HG03558 (cell line): ENCODE data around the gene C17orf113.
A peak's percentile ranks its signal among the peaks of the same experiment; 100 is the strongest.
"Not testable (repeated sequence)": the region's sequence is repeated elsewhere in the genome, so short reads cannot be mapped to it uniquely, and the experiment has no call there.

Experiments used
- ATAC-seq: cut with Tn5 transposase; IDR thresholded peaks from one replicate; pipeline ENCODE4 v1.9.1; 2021; ENCODE audit warnings: moderate number of reproducible peaks; ENCODE audit not compliant: unreplicated experiment; ENCODE audit errors: extremely low read depth

Gene C17orf113

GRCh38 chr17:42047343-42047742, 3.1 kb downstream of the C17orf113 start:
- no peak for ATAC-seq

- no peak for ATAC-seq
Measured at GRCh38 chr17:42045719-42046118, 4.7 kb downstream of the C17orf113 start.

GRCh38 chr17:42042598-42043319, 7.6 kb downstream of the C17orf113 start:
- no peak for ATAC-seq

DNA sequence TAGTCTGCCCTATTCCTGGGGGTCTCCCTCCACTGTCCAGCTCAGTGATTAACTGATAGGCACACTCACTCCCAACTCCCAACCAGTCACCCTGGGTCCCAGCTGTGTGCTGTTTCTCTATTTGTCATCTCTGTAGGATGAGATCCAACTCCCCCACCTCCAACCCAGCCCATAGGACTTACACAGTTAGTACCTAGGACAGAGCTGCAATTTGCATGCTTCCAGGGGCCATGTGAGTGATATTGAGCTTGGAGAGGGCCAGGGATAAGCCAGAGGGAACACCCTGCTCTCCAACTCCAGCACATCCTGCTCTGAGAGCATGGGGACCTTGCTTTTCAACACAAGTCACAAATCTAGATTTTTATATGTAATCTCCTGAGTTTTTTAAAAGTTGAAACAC, 8.8 kb downstream of the C17orf113 start:
- ATAC-seq: no peak

DNA sequence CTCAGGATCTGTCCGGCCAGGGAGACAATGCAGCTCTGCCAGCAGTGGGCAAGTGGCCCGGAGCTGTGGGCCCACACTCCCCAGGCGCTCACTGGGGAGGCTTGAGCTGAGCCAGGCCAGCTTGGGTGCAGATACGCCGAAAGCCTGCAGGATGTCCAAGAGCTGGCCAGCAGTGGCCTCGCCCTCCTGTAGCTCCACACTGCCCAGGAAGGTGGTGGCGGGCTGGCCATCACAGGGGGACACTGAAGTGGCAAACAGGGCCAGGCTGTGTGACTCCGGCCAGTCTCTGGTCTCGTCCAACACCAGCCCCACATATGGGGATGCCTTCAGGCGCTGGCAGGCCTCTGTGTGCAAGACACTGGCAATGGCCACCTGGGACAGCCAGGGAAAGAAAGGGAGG, 9.6 kb downstream of the C17orf113 start:
- ATAC-seq: no peak

- ATAC-seq: no peak
Measured at GRCh38 chr17:42039794-42040763, 10.3 kb downstream of the C17orf113 start.

DNA sequence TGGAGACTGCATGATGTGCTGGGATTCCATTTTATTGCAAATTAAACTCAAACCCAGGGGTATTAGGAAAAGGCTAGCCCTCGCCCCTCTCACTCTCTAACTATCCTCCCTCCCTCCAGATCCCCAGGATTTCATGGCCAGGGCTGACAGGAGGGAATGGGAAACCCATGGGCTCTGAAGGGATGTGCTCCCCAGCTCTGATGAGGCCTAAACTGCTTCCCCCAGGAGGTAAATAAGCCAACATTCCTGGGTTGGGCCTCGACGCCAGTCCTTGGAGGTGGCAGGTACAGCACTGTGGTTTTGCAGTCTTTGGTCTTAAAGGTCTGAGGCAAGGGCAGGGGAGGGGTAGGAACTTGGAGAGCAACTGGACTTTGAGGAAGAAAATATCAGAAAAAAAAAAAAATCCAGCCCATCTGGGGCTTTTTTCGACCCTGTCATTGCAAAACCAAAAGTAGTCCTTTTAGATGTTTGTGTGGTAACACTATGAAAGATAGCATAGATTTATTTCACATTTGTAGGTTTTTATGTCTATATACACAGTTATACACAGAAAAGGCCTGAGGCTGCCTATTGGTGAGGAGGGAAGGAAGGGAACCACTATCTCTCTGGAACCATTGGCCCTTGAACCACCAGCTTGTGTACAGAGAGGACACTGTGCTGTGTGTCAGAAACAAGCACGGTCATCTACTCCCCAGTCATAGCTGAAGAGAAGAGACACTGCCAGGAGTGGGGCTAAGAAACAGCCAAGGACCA, 12.0 kb downstream of the C17orf113 start:
- ATAC-seq: no peak

- ATAC-seq: no peak
Measured at GRCh38 chr17:42034059-42034458, 16.3 kb downstream of the C17orf113 start.

GRCh38 chr17:42031584-42031983, 18.8 kb downstream of the C17orf113 start:
- no peak for ATAC-seq

- no peak for ATAC-seq
Measured at GRCh38 chr17:42028791-42029127, 21.6 kb downstream of the C17orf113 start.

- no peak for ATAC-seq
Measured at GRCh38 chr17:42027961-42028790, 22.2 kb downstream of the C17orf113 start.

DNA sequence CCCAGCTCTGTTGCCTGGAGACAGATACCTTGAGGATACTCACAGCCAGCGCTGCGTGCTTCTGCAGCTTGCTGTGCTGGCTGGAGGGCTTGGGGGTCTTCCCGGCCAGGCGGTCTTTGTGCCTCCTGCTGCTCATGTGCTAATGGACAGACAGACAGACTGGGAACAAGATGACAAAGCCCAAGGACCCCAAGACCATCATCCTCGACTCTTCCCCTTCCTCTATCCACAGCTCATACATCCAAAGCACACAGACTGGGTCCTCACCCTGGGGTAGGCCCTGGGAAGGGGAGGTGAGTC, 22.9 kb downstream of the C17orf113 start:
- ATAC-seq: no peak

- no peak for ATAC-seq
Measured at GRCh38 chr17:42026857-42027589, 23.4 kb downstream of the C17orf113 start.

- no peak for ATAC-seq
Measured at GRCh38 chr17:42025936-42026335, 24.5 kb downstream of the C17orf113 start.

DNA sequence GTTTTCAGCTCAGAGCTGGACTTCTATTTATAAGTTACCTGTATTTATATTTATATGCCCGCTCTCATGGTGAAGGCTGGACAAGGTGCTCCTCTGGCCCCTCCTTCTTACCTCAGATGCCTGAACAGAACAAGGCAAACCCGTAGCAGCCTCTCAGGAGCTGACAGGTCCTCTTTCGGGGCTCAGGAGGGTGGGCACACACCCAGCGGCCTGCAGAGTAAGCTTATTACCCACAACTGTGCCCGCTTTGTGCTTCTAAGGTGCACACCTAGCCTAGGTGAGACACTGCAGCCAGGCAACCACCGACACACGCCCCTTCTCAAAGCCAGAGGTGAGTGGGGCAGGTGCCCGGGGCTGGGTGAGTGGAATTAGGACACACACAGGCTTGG, 25.2 kb downstream of the C17orf113 start:
- ATAC-seq: no peak

- no peak for ATAC-seq
Measured at GRCh38 chr17:42023524-42024349, 26.7 kb downstream of the C17orf113 start.

- not testable (repeated sequence) for ATAC-seq
Measured at GRCh38 chr17:42020845-42021244, 29.6 kb downstream of the C17orf113 start.

DNA sequence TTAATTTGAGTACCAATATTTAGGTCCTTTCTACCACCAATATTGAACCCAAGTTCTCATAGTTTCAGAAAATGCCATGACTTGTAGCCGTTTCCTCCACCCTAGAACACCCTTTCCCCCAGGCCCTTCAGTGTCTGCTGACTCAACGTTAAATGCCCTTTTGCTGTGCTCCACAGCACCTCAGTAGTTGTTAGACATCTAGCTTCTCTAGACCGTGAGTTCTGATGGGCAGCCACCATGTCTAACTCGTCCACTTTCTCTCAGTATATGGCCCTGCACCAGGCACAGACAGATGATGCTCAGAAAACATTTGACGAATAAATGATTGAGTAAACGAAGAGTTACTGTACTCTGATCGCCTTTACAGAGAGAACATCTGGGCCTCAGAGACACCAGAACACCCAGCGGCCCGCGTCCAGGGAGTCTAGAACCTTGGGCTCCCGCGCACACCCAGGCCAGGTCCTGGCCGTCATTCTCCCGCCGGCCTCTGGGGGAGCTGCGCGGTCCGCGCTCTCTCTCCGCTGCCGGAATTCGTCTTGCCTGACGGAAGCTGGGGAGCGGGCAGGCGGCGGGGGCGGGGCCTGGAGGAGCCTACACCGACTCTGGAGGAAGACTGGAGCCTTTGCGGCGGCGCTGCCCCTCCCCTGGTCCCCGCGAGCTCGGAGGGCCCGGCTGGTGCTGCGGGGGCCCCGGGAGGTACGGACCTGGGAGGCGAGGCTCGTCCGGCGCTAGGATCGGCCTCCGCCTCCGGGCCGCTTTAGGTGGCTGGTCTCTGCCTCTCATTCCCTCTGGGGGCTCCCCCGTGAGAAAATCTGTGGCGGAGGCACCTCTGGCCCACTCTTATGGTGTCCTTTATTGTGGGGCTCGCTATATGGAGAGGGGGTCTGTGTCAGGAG, 30.6 kb downstream of the C17orf113 start, which contains the start of gene NKIRAS2:
Gene NKIRAS2 (plus strand): TSS at position 582 of the 896 bp plus-strand sequence. CDS start 1,488 bp downstream, outside the sequence.
- peak; percentile 33 for ATAC-seq
